Osteoblast (primary cell): ENCODE results near the gene PRIM2. TPM values are rescaled to one million over a fixed set of nuclear protein-coding genes. Genes with fewer than 3 reads are reported as not detected.
"Not testable (repeated sequence)": the region's sequence is repeated elsewhere in the genome, so short reads cannot be mapped to it uniquely, and the experiment has no call there.

Experiments used
- DNase-seq: peaks from one replicate; pipeline ENCODE4 v3.0.0; 2011; ENCODE audit warnings: low spot score, mixed read lengths; ENCODE audit not compliant: insufficient read length; ENCODE audit errors: missing footprints
- H2AFZ ChIP-seq: 2 replicates; pipeline ENCODE4 v1.6.0; 2011; ENCODE audit warnings: mild to moderate bottlenecking, low read length
- H3K27ac ChIP-seq: 2 replicates; pipeline ENCODE4 v1.5.1; 2011; ENCODE audit warnings: mild to moderate bottlenecking, low read depth, low read length, moderate library complexity
- H3K27me3 ChIP-seq: 2 replicates; pipeline ENCODE4 v1.6.0; 2012; ENCODE audit warnings: mild to moderate bottlenecking, control low read depth, inconsistent platforms, low read length, moderate library complexity; ENCODE audit not compliant: insufficient read depth
- H3K36me3 ChIP-seq: 2 replicates; pipeline ENCODE4 v1.5.1; 2011; ENCODE audit warnings: mild to moderate bottlenecking, low read length, control low read depth, moderate library complexity; ENCODE audit not compliant: insufficient read depth
- H3K4me1 ChIP-seq: 2 replicates; pipeline ENCODE4 v1.5.1; 2011; ENCODE audit warnings: mild to moderate bottlenecking, low read length, control low read depth, moderate library complexity; ENCODE audit not compliant: insufficient read depth
- H3K4me2 ChIP-seq: 2 replicates; pipeline ENCODE4 v1.6.0; 2011; ENCODE audit warnings: mild to moderate bottlenecking, low read length; ENCODE audit not compliant: insufficient read depth
- H3K4me3 ChIP-seq: fragments of 200-600 bp; sonication (generic); 3 replicates; pipeline ENCODE4 v1.5.1; 2012; ENCODE audit warnings: mild to moderate bottlenecking, low read length, inconsistent platforms; ENCODE audit not compliant: insufficient read depth
- H3K79me2 ChIP-seq: 2 replicates; pipeline ENCODE4 v1.6.0; 2012; ENCODE audit warnings: mild to moderate bottlenecking, low read length, control low read depth, inconsistent platforms; ENCODE audit not compliant: insufficient read depth
- H3K9me3 ChIP-seq: 2 replicates; pipeline ENCODE4 v1.5.1; 2011; ENCODE audit warnings: low read depth, low read length, control low read depth
- H4K20me1 ChIP-seq: 2 replicates; pipeline ENCODE4 v1.6.0; 2012; ENCODE audit warnings: mild to moderate bottlenecking, low read length, control low read depth; ENCODE audit not compliant: insufficient read depth
- total RNA-seq: library from RNA; depleted of rRNA; stranded (reverse); fragments of >200 nt; gene quantifications from 2 replicates; pipeline ENCODE4 v1.2.3, GENCODE V29; 2012
- TF ChIP-seq, protein P1 (sequence below): IDR thresholded peaks from 2 replicates; pipeline ENCODE4 v1.5.1; 2011; ENCODE audit warnings: mild to moderate bottlenecking, low read depth, low read length, moderate library complexity; ENCODE audit errors: extremely low read depth

Gene PRIM2
- total RNA-seq, 1 donor, result 30.0 TPM

DNA sequence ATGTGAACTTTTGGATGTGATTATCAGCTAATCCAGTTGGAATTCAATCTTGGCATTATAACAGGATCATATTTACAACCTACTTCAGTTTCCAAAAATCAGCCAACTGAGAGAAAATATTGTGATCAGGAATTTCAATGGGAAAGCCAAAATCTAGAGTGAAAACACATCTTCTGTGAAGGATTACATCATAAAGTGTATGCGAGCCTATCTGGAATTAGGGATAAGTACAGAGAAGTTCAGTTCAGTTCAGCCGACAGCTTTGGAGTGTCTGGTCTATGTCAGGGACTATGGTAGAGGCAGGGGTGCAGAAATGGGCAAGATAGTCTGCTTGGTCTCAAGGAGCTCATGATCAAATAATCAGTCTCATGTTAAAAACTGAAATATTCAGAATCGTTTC lies 12.3 kb upstream of the PRIM2 start:
- Histone ChIP-seq H3K27ac (peak overlapping the region; percentile 74), H3K4me1 (peaks cover 39% of the 10 kb centered on the region), H3K4me2 (peak overlapping the region; percentile 17), H3K4me3 (no peak overlapping the region), H2AFZ (no peak overlapping the region), H3K27me3 (no peaks in the 10 kb centered on the region), H3K36me3 (no peaks in the 10 kb centered on the region), H3K9me3 (no peaks in the 10 kb centered on the region), H3K79me2 (no peaks in the 10 kb centered on the region), H4K20me1 (no peaks in the 10 kb centered on the region)
- TF ChIP-seq, protein P1, sequence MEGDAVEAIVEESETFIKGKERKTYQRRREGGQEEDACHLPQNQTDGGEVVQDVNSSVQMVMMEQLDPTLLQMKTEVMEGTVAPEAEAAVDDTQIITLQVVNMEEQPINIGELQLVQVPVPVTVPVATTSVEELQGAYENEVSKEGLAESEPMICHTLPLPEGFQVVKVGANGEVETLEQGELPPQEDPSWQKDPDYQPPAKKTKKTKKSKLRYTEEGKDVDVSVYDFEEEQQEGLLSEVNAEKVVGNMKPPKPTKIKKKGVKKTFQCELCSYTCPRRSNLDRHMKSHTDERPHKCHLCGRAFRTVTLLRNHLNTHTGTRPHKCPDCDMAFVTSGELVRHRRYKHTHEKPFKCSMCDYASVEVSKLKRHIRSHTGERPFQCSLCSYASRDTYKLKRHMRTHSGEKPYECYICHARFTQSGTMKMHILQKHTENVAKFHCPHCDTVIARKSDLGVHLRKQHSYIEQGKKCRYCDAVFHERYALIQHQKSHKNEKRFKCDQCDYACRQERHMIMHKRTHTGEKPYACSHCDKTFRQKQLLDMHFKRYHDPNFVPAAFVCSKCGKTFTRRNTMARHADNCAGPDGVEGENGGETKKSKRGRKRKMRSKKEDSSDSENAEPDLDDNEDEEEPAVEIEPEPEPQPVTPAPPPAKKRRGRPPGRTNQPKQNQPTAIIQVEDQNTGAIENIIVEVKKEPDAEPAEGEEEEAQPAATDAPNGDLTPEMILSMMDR, result no peak
- DNase-seq, result no peak

DNA sequence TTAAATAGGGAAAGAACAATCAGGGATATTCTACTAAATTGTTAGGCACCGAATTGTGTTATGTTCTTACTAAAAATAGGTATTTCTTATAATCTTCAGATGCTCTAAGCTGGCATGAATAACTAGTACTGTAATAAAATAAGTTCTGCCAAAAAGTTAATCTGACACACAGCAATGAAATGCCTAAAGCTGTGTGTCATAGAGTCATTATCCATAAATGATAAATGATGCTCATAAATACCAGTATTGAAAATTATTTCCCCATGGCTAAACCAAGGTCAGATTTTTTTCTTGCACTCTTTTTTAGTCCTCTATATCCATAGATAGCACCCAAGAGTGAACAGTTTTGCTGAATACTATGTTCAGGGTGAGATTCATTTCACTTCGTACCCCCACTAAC lies 11.7 kb upstream of the PRIM2 start:
- TF ChIP-seq, protein P1, result no peak
- H3K27ac ChIP-seq, result peak overlapping the region; percentile 74
- H4K20me1 ChIP-seq, result no peaks in the 10 kb centered on the region
- no peaks in the 10 kb centered on the region for H3K36me3 ChIP-seq
- DNase-seq, result no peak
- no peaks in the 10 kb centered on the region for H3K79me2 ChIP-seq
- peak overlapping the region; percentile 17 for H3K4me2 ChIP-seq
- no peak overlapping the region for H2AFZ ChIP-seq
- no peaks in the 10 kb centered on the region for H3K27me3 ChIP-seq
- H3K4me3 ChIP-seq, result no peak overlapping the region
- H3K4me1 ChIP-seq, result peaks cover 39% of the 10 kb centered on the region
- no peaks in the 10 kb centered on the region for H3K9me3 ChIP-seq

- peak overlapping the region; percentile 15 for H3K4me2 ChIP-seq
- H3K79me2 ChIP-seq, result no peaks in the 10 kb centered on the region
- no peak overlapping the region for H3K4me3 ChIP-seq
- no peak for DNase-seq
- no peaks in the 10 kb centered on the region for H3K36me3 ChIP-seq
- peaks cover 39% of the 10 kb centered on the region for H3K4me1 ChIP-seq
- H3K27me3 ChIP-seq, result no peaks in the 10 kb centered on the region
- no peaks in the 10 kb centered on the region for H3K9me3 ChIP-seq
- no peak overlapping the region for H2AFZ ChIP-seq
- TF ChIP-seq, protein P1, result no peak
- H3K27ac ChIP-seq, result peak overlapping the region; percentile 74
- H4K20me1 ChIP-seq, result no peaks in the 10 kb centered on the region
Observed at GRCh38 chr6:57306273-57306672, 11.2 kb upstream of the PRIM2 start.

DNA sequence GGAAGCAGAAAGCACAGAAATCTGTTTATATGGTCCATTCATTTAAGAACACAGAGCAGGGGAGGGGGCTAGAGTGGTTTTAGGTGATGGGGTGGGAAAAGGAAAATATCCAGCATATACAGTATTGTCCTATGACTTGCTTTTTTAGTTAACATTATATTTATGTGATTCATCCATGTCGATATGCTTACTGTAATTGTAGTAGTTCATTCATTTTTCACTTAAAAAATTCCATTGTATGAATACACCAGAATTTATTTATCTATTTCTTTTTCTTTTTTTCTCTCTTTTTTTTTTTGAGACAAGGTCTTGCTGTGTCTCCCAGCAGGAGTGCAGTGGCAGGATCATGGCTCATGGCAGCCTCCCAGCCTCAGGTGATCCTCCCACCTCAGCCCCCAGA lies 9.6 kb upstream of the PRIM2 start:
- Histone ChIP-seq H3K4me2 (no peak overlapping the region), H3K9me3 (no peaks in the 10 kb centered on the region), H3K27me3 (no peaks in the 10 kb centered on the region), H4K20me1 (no peaks in the 10 kb centered on the region), H3K36me3 (no peaks in the 10 kb centered on the region), H2AFZ (no peak overlapping the region), H3K27ac (peak overlapping the region; percentile 71), H3K79me2 (no peaks in the 10 kb centered on the region), H3K4me3 (no peak overlapping the region), H3K4me1 (peaks cover 43% of the 10 kb centered on the region)
- TF ChIP-seq, protein P1, result no peak
- peak; percentile 63 for DNase-seq

GRCh38 chr6:57308755-57309154 lies 8.7 kb upstream of the PRIM2 start:
- not testable (repeated sequence) for H3K79me2 ChIP-seq, H3K4me3 ChIP-seq, H2AFZ ChIP-seq, H3K27me3 ChIP-seq, H3K9me3 ChIP-seq, DNase-seq, H3K4me2 ChIP-seq, H4K20me1 ChIP-seq, H3K27ac ChIP-seq, H3K36me3 ChIP-seq
- peaks cover 52% of the 10 kb centered on the region for H3K4me1 ChIP-seq

- H3K4me2 ChIP-seq, DNase-seq, H2AFZ ChIP-seq, H3K36me3 ChIP-seq, H4K20me1 ChIP-seq, H3K79me2 ChIP-seq, H3K9me3 ChIP-seq, H3K27me3 ChIP-seq, H3K4me3 ChIP-seq: not testable (repeated sequence)
- Histone ChIP-seq H3K27ac (peak overlapping the region; percentile 42), H3K4me1 (peaks cover 51% of the 10 kb centered on the region)
Observed at GRCh38 chr6:57310095-57310816, 7.2 kb upstream of the PRIM2 start.
